Effector CD8-positive, alpha-beta T cell (primary cell): ENCODE data around the gene EEF1AKMT3.

Source experiments
- DNase-seq: peaks from one replicate; lab custom pipeline; 2025; lab: John Stamatoyannopoulos, UW

The EEF1AKMT3 gene

DNA sequence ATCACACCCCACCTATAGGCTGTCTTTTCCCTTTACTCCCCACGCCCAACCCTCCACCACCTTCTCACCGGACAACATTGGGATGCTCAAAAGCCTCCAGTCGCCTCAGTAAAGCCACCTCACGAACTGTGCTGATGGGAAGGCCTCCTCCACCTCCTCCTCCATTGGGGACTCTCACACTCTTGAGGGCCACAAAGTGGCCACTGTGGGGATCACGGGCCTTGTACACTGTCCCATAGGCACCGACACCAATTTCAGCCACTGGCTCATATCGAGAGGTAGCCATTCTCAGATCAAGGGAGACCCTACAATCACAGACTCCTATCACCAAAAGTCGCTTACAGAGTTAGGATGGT, 21.0 kb upstream of the EEF1AKMT3 start:
- DNase-seq = no peak

DNA sequence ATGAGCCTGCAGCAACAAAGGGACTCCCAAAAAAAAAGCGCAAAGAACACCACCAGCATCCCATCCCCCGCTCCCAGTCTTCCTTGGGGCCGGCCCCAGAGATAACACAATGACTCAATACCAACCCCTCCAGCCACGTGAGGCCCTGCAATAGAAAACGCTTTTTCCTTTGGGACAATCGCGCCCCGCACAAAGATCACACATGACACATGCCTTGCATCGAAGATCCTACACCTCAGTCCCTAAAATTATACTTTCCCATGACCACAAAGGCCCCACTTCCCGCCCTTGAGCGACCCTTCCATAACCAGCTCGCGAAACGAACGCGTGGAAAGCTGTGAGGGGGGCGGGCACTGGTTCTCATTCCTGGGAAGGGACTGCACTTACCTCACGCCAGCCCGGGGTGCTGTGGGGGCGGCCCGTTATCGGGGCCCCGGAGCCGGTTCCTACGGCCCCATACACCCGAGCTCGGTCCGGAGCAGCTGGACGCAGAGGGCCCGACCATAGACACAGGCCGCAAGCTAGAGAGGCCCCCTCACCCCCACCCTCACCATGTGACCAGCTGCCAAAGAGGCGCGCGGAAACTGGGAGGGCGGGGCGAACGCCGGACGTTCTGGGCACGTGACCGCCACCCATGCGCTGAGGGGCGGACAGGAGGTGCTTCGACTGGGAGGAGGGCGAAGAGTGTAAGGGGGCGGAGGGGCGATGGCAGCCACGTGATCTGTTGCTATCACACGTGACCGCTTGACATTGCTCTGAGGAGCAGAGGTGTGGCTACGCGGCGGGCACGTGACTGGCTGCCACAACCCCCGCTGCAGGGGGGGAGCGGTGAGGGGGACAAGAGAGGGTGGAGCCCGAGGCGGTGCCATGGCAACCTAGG, 20.4 kb upstream of the EEF1AKMT3 start, which contains the start of gene CDK4:
Gene CDK4, minus strand, starts transcription at position 523 of the 880 bp plus-strand sequence. CDS start 593 bp downstream, outside the sequence.
- peak; percentile 98 for DNase-seq

DNA sequence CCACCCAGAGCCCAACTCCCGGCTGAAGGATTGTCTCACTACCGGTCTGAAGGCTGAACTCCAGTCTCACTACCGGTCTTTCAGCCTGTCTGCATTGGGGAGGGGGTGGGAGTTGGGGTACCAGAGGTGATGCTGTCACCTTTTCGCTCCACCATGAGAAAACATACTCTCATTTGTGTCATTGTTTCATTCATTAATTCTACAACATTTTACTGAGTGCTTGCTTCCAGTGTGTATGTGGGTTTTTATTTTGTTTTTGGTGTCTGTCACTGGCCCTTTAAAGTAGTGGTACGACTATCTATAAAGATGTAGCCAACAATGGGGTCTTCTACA, 19.8 kb upstream of the EEF1AKMT3 start:
- DNase-seq = no peak

DNA sequence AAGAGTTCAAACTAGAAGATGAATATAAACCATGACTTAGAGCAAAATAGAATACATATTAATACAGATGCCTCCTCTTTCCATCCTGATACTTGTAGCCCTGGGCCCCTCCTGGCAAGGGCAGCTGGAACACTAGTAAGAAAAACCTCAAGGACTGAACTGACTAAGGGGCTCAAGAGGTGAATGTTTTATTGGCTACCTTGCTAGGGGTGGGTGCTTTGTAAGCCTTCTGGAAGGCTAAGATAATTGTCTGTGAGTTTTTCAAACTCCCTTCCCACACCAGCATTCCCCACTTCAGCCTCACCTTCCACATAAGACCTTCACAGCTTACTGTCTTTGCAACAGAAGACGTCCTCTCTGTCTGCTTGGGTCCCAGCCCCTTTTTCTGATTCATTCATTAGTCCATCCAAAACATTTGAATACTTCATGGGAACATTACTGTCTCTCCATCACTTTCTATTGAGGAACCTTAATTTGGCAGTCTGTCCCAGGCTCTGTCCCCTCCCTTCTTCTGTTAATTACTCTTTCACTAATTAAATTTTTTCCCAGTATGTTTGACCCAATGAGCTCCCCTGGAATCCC, 18.6 kb upstream of the EEF1AKMT3 start:
- DNase-seq = no peak

DNA sequence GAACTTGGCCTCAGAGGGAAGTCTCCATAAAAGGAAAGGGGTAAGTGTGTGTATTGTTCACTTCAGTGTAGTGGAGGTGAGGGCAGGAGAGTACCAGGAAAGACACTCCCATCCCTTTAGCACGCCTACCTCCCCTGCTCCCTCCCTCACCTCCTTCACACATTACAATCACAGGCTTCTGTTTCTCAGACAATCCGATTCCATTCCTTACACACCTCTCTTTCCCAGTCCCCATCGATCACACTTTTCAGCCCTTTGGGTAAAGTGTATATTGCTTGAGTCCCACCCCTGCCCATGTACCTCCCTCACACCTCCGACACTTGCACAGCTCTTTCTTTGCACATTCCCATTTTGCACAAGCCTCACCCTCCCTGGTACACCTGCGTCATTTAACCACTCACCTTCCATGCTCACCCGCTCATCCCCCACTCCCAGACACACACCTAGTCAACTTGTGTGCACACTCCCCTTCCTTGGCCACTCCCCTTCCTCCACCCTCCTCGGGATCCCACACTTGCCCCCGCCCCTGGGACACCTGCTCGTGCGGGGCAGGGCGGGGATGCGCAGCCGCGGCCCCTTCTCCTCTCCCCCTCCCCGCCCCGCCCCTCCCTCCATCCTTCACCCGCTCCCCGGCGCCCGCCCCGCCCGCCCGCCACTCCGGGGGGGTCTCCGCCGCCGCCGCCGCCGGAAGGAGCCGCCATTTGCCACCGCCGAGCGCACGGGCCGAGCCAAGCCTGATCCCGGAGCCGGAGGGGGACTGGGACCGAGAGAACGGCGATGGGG, 17.8 kb upstream of the EEF1AKMT3 start, which contains the start of gene MARCHF9:
Gene MARCHF9, plus strand, starts transcription at position 693 of the 783 bp plus-strand sequence. CDS start 426 bp downstream, outside the sequence.
- peak; percentile 76 for DNase-seq

DNA sequence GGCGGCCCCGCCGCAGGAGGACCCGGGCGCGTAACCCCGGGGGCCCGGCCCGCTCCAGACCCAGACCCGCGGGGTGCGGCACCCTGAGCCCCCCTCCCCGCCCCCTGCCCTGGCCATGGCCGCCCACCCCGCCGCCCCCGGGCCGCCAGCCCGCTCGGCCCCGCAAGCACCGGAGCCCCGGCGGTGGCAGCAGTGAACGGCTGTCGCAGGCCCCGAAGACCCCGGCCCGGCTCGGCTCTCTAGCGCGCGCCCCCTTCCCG, 17.3 kb upstream of the EEF1AKMT3 start:
- no peak for DNase-seq

DNA sequence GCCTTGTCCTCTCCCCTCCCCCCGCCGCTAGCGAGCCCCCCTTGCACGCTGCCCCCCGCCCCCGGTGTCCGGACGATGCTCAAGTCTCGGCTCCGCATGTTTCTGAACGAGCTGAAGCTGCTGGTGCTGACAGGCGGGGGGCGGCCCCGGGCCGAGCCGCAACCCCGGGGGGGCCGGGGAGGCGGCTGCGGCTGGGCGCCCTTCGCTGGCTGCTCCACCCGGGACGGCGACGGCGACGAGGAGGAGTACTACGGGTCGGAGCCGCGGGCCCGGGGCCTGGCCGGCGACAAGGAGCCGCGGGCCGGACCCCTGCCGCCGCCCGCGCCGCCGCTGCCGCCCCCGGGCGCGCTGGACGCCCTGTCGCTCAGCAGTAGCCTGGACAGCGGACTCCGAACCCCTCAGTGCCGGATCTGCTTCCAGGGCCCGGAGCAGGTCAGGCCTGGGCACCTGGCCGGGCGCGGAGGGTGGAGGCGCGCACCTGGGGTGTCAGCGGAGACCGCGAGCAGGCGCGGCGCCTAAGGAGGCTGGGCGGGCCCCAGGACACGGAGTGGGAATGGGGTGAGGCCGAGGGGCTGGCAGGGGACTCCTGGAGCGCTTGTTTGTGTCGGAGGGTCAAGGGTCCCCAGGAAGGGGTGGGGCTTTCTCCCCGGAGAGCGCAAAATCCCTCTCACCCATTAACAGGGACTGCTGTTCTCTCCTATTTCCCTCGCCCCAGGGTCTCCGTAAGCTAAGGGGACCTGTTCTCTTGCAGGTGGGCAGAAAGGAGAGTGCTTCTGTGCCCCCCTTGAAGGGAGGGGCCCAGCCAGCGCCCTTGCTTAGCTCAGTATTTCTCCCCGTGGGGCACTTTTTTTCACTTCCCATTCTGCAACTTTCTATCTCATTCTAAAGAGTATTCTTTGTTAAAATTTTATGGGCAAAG, 16.7 kb upstream of the EEF1AKMT3 start:
- peak; percentile 14 for DNase-seq

DNA sequence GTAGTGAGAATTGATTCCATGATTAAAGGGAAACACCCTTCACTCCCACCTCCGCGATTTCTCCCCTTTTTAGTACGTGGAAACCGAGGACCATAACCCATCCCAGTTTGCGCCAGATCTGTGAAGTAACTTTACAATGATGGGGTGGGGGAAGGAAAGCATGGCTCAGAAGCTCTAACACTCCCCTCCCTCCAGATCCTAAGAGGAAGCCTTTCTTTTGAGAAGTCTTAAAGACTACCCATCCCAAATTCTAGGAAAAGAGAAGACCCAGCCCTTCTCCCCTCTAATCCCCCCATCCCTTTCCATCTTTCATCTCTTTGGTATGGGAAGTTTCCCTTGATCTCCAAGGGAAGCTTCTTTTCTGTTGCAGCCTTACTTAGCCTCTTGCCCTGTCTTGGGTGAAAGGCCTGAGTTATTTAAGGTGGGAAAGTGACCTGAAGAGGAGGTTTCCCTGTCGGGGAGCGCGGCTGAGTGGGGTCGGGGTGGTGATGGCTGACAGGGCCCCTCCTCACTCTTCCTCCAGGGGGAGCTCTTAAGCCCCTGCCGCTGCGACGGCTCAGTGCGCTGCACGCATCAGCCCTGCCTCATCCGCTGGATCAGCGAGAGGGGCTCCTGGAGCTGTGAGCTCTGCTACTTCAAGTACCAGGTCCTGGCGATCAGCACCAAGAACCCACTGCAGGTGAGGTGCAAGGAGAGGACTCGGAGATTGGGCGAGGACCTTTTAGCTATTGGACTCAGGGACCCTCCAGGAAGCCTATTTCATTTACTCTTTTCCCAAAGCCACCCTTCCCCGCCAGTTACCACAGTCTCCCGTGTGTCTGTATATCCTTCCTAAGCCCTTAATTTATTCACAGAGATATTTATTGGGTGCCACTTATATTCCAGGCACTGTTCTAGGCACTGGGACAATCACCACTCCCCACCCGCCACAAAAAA, 15.7 kb upstream of the EEF1AKMT3 start:
- peak; percentile 46 for DNase-seq

DNA sequence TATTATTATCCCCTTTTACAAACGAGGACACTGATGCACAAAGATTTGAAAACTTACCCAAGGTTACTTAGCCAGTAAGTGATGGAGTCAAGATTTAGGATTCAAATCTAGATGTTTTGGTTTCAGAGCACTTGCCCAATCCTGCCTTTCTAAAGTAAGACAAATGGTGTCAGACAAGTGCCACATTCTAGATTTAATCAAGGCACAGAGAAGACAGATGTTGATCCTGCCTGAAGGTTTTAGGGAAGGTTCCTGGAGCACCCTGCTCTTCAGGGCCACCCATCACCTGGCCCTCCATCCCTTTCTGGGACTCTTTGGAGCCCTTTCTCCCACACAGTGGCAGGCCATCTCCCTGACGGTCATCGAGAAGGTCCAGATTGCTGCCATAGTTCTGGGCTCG, 14.6 kb upstream of the EEF1AKMT3 start:
- DNase-seq = no peak

DNA sequence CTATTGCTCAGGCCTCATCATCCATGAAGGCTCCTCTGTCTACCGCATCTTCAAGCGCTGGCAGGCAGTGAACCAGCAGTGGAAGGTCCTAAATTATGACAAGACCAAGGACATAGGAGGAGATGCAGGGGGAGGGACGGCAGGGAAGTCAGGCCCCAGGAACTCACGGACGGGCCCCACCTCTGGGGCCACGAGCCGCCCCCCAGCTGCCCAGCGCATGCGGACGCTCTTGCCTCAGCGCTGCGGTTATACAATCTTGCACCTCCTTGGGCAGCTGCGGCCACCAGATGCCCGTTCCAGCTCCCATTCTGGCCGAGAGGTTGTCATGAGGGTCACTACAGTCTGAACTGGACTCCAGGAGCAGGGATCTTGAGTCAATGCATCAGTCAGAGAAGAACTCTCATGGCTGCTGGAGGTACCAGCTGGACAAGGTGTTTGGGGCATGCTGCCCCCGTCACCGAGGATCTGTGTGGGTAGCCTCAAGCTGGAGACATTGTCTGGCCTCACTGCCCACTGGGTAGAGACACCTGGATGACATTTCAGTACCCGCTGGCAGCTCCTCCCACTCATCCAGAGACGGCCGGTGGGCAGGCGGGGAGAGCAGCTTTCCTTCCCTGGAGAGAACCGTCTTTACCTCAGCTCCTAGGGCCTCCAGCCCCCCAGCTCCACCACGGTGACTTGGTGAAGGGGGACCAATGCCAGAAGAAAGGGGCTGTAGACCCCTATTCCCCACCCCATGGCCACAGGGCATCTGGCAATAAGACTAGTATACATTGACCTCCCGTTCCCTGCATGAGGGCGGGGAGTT, 13.7 kb upstream of the EEF1AKMT3 start:
- no peak for DNase-seq

DNA sequence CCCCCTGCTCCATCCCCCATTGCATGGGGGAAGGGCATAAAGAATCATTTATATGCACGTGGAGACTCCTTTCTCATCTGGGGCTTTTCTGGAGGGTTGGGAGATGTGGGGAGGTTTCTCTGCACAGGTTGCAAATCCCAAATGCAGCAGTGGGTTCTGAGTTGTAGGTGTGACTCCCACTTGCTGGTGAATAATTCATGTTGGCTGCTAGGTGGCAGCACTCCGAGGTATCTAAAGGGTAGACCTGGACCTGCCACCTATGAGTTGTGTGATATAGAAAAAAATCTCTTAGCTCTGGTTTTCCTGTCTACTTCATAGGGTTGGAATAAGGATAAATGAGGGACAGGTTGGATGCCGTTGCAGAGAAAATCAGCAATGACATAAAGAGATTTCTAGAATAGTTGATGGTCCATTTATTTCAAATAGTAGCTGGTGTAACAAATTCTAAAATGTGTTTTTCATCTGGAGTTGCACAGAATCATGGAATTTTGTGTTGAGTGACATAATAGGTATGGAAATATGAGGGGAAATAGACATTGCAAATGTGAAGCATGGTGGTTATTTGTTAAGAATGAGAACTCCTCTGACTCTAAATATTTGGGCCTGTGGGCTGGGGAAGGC, 12.9 kb upstream of the EEF1AKMT3 start:
- no peak for DNase-seq

DNA sequence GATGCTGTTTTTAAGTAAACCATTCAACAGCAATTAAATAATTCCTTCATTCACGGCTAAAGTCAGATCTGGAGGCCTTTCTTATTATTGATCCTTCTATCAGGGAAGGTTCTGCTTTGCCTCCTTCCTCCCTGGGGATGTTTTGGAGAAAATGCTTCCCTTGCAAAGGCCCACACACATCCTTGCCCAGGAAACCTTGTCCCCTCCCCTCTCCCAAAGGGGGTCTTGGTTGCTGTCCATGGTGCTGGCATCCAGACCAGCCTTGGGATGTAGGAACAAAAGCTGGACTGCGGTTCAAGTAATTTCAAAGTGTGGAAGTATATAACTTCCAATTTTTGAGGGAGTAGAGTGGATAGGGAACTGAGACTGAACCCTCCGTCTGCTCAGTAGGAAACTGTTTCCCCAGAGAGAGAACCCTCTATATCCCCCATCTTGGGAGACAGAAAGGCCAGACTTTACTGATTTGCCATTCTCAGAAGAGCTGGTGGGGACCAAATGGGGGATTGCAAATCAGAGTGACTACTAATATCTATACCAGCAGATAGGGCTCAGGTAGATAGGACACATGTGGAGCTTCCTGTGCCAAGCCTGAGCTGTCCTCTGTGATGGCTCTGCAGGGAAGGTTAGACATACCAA, 11.9 kb upstream of the EEF1AKMT3 start:
- no peak for DNase-seq

DNA sequence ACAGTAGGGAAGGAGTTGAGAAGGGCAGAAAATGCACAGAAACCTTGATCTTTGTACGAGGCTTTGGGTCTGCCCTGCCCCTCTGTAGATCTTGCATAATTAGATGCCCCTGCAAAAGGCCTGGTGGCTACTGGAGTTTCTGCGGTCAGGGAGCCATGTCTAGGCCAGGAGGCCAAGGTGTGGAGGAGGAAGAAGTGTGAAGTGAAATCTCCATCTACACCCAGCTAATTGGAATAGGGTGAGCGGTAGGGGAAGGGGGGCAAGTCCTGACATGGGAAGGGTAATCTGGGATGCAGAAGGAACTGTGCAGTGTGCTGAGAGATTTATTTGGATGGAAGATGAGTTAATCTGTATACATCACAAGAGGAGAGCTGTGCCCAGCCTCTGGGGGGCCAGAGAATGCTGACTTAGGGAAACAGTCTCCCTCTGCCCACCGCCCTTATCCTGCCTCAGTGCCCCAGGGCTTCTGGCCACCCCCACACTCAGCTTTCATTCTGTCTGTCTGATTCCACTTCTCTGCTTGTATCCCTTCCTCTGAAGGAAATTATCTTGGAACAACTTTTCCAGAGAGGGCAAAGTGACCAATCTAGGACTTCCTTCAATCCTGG, 10.9 kb upstream of the EEF1AKMT3 start:
- DNase-seq = no peak

DNA sequence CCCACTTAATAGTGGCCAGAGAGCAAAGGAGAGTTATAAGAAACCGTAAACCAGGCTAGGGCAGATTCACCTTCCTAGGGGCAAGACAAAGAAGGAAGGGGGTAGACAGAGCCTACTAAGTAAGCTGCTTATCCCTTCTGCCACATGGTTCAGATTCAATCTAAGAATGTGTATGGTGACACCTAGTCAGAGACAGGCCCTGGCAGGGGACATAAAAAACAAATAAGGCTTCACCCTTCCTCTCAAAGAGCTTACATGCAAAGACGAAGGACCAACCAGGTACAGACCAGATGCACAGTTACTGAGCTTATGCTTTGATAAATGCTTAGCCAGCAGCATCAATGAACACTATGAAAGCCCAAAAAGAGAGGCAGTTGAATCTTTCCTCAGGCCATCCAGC, 10.0 kb upstream of the EEF1AKMT3 start:
- no peak for DNase-seq

DNA sequence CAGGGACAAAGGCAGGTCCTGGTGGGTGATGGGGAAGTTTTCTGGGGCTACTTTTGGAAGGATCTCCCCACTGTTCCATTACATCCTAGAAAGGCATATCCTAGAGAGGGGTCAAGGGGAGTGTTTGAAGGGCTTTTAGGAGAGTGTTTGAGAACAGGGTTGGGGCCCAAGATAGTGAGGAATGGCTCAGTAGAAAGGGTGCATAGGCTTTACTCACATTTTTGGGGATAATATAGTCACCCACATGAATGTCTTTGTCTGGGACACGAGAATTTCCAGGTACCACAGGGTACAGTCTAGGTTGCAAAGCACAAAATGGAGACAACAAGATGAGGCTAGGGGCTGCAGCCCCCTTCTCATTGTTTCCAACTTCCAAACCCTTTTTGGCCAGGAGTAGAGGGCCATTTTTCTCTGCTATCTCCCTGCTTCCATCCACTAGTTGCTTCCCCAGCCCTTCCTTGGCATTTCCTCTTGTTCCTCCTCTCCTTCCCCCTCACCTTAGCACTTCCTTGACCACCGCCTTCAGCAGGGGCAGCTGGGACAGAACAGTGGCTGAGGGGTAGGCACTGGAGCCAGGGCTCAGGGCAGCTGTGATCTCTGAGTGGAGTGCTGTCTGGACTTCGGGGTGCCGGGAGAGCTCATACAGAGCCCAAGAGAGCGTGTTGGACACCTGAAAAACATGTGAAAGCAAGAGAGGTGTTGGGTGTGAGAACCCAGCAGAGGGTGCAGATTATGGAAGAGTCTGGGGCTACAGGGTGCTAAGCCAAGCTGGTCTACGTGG, 8.3 kb upstream of the EEF1AKMT3 start:
- DNase-seq = no peak

DNA sequence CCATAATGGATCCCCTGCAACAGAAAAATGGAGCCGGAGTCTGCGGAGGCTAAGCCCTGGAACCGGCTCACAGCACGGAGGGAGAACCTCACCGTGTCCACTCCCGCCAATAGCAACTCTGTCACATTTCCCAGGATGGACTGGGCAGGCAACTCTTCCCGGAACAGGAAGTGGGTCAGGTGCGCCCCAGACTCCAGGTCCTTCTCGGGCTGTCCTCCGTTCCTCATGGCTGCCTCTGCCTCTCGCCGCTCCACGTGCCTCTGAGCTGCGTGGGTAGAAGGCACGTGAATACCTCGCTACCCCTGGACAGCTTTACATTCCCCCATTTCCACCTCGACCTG, 7.8 kb upstream of the EEF1AKMT3 start:
- DNase-seq = no peak

DNA sequence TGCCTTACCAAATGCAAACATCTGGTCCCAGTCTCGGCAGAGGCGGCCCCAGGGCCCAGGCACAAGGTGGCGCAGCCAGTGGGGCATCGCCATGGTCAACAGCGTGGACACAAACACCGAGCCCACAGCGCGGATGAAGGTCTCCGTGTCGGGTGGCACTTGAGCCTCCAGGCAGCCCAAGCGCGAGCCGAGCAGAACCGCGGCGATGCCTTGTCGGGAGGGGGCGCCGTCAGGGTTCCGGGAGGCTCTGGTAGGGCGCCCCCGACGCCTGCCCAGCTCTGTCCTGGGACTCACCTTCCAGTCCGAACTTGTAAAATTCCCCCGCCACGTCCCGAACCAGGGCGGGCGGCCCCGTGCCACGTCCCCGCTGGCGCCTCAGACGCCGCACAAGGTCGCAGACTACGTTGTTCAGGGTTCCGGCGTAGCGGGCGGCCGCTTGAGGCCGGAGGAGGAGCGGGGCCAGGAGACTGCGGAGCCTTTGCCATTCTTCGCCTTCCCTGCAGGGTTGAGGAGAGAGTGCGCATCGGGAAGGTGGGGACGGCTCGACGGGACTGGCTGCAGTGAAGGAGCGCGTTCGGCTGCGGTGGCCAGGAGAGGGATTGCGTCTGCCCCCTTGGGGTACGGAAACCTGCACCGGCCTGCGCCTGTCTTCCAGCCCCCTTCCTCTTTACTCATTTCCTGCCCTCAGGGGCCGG, 7.3 kb upstream of the EEF1AKMT3 start:
- peak; percentile 15 for DNase-seq
